ENCODE data around the gene HIC1. TPM values are rescaled to one million over a fixed set of nuclear protein-coding genes. Genes with fewer than 3 reads are reported as not detected.
A peak's percentile ranks its signal among the peaks of the same experiment; 100 is the strongest.

Gene HIC1
- total RNA-seq, 1 donor from 2014 or later: 33.1 TPM

DNA sequence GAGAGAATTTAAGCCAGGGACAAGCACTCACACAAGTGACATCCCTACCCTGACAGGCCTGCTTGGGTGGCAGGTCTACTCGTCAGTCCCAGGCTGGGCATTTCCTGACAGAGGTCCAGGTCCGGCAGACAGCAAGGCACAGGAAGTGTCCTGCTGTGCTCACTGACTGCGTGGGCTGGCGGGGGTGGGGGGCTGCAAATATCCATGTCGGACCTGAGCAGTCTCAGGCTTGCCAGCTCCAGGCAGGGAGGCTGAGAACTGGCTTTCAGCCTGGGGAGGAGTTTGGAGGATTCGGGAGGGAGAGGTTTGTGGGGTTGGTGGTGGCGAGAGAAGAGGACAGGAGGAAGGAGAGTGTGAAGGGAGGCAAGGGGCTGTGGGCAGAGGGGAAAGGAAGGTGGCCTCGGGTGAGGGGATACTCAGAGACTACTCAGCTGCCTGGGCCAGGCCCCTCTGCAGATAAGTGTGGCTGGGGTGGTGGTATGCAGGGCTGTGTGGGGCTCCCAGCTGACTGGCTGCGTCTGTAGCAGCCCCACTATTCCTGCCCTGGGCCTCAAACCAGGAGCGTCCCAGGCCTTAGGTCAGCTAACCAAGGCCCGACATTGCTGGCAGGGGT is 7.8 kb downstream of the HIC1 start:
- Histone ChIP-seq H3K27ac (peak overlapping the region; percentile 95), H3K36me3 (peaks cover 0 to 23% of the 10 kb centered on the region in 2 donors), H3K9me3 (no peaks in the 10 kb centered on the region), H3K4me1 (peaks cover 74% of the 10 kb centered on the region), H3K4me3 (no peak overlapping the region), H3K27me3 (no peaks in the 10 kb centered on the region)
- intact Hi-C loops (cut with DNase I): no loop called here
- TF ChIP-seq POLR2AphosphoS5 (IDR thresholded peaks at IDR 0.05; ENCODE audit: insufficient read depth in 1 of 2, low read depth in 1 of 2) (no peak), POLR2A (IDR thresholded peaks at IDR 0.05) (no peak)
- TF ChIP-seq, protein P1, sequence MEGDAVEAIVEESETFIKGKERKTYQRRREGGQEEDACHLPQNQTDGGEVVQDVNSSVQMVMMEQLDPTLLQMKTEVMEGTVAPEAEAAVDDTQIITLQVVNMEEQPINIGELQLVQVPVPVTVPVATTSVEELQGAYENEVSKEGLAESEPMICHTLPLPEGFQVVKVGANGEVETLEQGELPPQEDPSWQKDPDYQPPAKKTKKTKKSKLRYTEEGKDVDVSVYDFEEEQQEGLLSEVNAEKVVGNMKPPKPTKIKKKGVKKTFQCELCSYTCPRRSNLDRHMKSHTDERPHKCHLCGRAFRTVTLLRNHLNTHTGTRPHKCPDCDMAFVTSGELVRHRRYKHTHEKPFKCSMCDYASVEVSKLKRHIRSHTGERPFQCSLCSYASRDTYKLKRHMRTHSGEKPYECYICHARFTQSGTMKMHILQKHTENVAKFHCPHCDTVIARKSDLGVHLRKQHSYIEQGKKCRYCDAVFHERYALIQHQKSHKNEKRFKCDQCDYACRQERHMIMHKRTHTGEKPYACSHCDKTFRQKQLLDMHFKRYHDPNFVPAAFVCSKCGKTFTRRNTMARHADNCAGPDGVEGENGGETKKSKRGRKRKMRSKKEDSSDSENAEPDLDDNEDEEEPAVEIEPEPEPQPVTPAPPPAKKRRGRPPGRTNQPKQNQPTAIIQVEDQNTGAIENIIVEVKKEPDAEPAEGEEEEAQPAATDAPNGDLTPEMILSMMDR (IDR thresholded peaks at IDR 0.05): no peak
- no peak for DNase-seq (ENCODE audit: extremely low spot score in 2 of 2)

DNA sequence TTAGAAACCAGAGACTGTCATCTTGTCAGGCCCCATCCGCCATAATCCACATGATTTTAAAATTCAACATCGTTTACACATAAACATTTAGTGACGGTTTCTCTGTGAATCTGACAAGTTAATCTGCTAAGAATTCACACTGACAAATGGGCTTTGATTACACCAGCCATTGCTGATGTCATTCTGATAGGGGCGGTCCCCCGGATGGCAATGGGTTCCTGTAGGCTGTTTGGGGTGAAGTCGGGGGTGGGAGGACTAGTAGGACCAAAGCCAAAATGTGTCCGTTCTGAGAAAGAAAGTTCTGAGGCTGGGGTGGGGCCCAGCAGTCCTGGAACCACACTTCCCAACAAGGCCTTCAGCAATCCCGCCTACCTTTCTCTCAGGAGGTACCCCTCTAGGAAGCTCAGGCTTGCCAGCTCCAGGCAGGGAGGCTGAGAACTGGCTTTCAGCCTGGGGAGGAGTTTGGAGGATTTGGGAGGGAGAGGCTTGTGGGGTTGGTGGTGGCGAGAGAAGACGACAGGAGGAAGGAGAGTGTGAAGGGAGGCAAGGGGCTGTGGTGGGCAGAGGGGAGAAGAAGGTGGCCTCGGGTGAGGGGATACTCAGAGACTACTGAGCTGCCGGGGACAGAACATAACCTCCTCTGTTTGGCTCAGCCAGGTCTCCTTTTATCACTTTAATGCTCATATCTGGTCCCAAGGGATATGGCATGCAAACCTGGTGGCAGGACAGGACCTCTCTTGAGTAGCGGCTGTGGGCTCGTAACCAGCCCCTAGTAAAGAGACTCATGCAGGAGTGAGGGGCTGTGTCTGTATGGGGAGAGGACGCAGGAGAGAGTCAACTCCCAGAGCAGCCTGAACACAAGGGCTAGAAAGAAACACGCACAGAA is 8.6 kb downstream of the HIC1 start:
- intact Hi-C loops (cut with DNase I): no loop called here
- no peaks in the 10 kb centered on the region for H3K9me3 ChIP-seq
- no peak for DNase-seq (ENCODE audit: extremely low spot score in 2 of 2)
- H3K4me1 ChIP-seq: peaks cover 82% of the 10 kb centered on the region
- H3K27me3 ChIP-seq: no peaks in the 10 kb centered on the region
- H3K36me3 ChIP-seq: peaks cover 0 to 21% of the 10 kb centered on the region in 2 donors
- H3K27ac ChIP-seq: peak overlapping the region; percentile 95
- no peak overlapping the region for H3K4me3 ChIP-seq
- no peak for TF ChIP-seq POLR2AphosphoS5 (IDR thresholded peaks at IDR 0.05; ENCODE audit: insufficient read depth in 1 of 2, low read depth in 1 of 2)

DNA sequence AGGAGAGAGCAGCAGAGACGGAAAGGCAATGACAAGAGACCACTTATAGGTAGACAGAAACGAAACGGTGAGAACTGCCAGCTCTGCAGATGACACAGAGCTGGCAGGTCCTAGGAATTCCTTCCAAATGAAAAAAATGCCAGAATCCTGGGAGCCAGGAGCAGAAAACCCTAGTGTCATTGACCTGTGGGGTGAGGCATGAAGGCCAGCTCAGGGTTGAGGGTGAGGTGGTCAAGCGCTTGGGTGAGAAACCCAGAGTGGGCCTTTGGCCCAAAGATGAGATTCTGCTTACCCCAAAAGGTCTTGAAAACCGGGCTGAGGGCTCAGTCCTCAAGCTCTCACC is 9.2 kb downstream of the HIC1 start:
- Histone ChIP-seq H3K36me3 (peaks cover 0 to 15% of the 10 kb centered on the region in 2 donors), H3K27ac (peak overlapping the region; percentile 95), H3K4me1 (peaks cover 80% of the 10 kb centered on the region), H3K9me3 (no peaks in the 10 kb centered on the region), H3K4me3 (no peak overlapping the region), H3K27me3 (no peaks in the 10 kb centered on the region)
- DNase-seq (ENCODE audit: extremely low spot score in 2 of 2): no peak
- intact Hi-C loops (cut with DNase I): no loop called here
- no peak for TF ChIP-seq POLR2AphosphoS5 (IDR thresholded peaks at IDR 0.05; ENCODE audit: insufficient read depth in 1 of 2, low read depth in 1 of 2)
- TF ChIP-seq, protein P1 (IDR thresholded peaks at IDR 0.05): no peak
- TF ChIP-seq POLR2A (IDR thresholded peaks at IDR 0.05): no peak

DNA sequence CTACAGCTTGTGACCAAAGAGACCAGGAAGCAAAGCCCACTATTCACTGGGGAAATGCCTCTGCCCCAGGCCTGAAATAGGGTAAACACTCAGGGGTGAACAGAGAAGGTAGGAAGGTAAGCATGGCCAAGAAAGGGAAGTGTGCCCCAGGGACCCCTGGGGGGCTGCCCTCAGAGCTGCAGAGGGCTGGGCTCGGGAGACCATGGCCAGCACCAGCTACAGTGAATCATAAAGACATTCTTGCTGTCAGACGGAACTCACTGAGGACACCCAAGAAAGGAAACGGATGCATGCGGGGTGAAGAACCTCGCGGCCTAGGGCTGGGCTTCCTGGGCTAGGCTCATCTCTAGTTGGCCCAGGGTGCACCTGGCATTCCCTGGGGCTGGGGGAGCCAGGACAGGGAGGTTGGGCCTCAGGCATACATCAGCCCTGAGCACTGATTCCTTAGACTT is 9.6 kb downstream of the HIC1 start:
- no peak overlapping the region for H3K4me3 ChIP-seq
- peak overlapping the region; percentile 95 for H3K27ac ChIP-seq
- no peaks in the 10 kb centered on the region for H3K27me3 ChIP-seq
- H3K4me1 ChIP-seq: peaks cover 76% of the 10 kb centered on the region
- peaks cover 0 to 12% of the 10 kb centered on the region in 2 donors for H3K36me3 ChIP-seq
- peak in 1 of 2 donors; percentile 10 for TF ChIP-seq POLR2AphosphoS5 (IDR thresholded peaks at IDR 0.05; ENCODE audit: insufficient read depth in 1 of 2, low read depth in 1 of 2)
- no peak for TF ChIP-seq POLR2A (IDR thresholded peaks at IDR 0.05)
- TF ChIP-seq, protein P1 (IDR thresholded peaks at IDR 0.05): no peak
- intact Hi-C loops (cut with DNase I): no loop called here
- no peaks in the 10 kb centered on the region for H3K9me3 ChIP-seq
- DNase-seq (ENCODE audit: extremely low spot score in 2 of 2): no peak

DNA sequence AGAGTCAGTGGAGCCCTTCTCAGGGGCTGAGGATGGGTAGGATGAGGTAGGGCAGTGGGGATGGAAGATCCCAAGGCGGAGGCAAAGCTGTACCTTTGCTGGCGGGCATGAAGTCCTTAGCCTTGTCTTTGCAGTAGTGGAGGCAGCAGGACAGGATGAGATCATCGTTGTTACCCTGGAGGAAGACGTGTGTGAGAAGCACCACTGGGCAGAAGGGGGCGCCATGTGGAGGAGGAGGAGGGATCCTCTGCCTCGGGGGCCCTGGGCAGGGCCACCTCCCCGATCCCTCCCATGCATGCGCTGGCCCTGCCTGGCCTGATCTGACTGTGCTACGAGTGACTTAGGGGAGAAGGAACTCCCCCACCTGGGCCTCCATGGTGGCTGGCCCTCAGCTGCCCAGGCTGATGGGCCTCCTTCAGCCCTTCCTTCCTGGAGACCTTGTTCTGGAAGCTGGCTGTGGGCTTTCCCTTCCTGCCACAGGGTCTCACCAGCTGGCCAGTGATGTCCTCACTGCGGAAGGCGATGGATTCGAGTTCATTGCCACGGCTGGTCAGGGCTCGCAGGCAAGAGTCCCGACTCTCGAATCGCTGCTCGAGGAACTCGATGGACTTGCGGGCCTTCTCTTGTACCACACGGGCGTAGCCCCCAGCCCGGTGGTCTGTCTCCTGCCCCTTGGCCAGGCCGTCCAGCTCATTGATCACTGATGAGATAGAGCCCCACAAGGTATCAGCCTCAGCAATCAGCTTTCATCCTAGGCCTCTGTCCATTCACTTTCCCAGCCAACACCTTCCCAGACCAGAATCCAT is 10.3 kb downstream of the HIC1 start:
- Histone ChIP-seq H3K36me3 (peaks cover 0 to 12% of the 10 kb centered on the region in 2 donors), H3K4me3 (no peak overlapping the region), H3K27ac (peak overlapping the region; percentile 95), H3K27me3 (no peaks in the 10 kb centered on the region), H3K9me3 (no peaks in the 10 kb centered on the region), H3K4me1 (peaks cover 70% of the 10 kb centered on the region)
- DNase-seq (ENCODE audit: extremely low spot score in 2 of 2): no peak
- no peak for TF ChIP-seq POLR2AphosphoS5 (IDR thresholded peaks at IDR 0.05; ENCODE audit: insufficient read depth in 1 of 2, low read depth in 1 of 2)
- no peak for TF ChIP-seq POLR2A (IDR thresholded peaks at IDR 0.05)
- TF ChIP-seq, protein P1 (IDR thresholded peaks at IDR 0.05): no peak
- intact Hi-C loops (cut with DNase I): no loop called here
